Measurements from ENCODE around the gene DNAI1.

- no peak for TF ChIP-seq POLR2AphosphoS5 (IDR thresholded peaks at IDR 0.05; ENCODE audit: low read depth, low read length)
- no peak for TF ChIP-seq TAF1 (IDR thresholded peaks at IDR 0.05; ENCODE audit: borderline replicate concordance, low read depth, low read length)
- TF ChIP-seq POLR2A (IDR thresholded peaks at IDR 0.05; ENCODE audit: low read depth, low read length): no peak
These were observed 95.8 kb downstream of the DNAI1 start for GRCh38 chr9:34554211-34555001.

All from GM12892 (cell line).